ENCODE measurements around the gene NXNL1. TPM values are rescaled to one million over a fixed set of nuclear protein-coding genes. Genes with fewer than 3 reads are reported as not detected.
"Not testable (repeated sequence)": the region's sequence is repeated elsewhere in the genome, so short reads cannot be mapped to it uniquely, and the experiment has no call there.

The NXNL1 gene
- total RNA-seq, 1 donor from 2014 or later, result not detected

DNA sequence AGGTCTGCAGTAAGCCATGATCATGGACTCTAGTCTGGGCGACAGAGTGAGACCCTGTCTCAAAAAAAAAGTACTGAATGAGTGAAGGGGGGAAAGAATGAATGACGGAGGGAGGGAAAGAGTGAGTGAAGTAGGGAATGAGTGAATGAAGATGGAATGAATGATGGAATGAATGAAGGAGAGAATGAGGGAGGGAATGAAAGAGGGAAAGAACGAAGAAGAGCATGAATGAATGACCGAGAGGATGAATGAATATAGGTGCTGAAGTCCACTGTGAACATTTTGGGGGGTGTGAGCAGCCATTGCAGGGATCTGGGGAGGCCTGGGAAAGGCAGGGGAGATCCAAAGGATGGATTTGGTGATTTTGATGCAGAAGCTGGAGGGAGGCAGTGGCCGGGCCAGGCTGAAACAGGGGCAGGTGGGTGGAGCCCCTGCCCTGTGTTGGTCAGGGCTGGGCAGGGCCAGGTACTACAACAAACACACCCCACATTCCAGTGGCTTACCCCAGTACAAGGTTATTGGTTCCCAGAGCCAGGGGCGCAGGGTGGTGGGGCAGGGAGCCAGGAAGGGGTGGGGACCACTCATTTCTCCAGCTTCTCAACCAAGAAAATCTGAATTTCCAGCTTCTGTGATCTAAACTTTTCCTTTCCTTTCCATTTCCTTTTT, 23.9 kb upstream of the NXNL1 start:
- no peak overlapping the region for H3K4me3 ChIP-seq (ENCODE audit: low read depth, low read length)
- DNase-seq (ENCODE audit: low read depth), result no peak
- TF ChIP-seq, protein P1, sequence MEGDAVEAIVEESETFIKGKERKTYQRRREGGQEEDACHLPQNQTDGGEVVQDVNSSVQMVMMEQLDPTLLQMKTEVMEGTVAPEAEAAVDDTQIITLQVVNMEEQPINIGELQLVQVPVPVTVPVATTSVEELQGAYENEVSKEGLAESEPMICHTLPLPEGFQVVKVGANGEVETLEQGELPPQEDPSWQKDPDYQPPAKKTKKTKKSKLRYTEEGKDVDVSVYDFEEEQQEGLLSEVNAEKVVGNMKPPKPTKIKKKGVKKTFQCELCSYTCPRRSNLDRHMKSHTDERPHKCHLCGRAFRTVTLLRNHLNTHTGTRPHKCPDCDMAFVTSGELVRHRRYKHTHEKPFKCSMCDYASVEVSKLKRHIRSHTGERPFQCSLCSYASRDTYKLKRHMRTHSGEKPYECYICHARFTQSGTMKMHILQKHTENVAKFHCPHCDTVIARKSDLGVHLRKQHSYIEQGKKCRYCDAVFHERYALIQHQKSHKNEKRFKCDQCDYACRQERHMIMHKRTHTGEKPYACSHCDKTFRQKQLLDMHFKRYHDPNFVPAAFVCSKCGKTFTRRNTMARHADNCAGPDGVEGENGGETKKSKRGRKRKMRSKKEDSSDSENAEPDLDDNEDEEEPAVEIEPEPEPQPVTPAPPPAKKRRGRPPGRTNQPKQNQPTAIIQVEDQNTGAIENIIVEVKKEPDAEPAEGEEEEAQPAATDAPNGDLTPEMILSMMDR (conservative IDR thresholded peaks at IDR 0.05; ENCODE audit: low read depth, low read length), result no peak

DNA sequence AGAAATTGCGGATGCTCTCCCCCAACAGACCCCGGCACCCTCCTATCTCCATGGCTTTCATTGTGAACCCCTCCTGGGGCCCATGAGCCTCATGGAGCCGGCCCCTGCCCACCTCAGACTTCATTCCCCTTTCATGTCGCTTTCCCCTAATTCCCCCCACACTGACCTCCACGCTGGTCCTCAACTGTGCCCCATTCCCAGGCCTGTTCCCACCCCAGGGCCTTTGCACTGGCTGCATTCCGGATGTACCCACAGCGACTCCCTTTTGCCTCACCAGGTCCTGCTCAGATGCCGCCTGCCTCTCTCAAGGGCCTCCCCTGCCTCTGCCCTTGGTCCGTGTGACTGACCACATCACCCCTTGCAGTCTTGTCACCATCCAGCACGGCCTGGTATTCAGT, 22.9 kb upstream of the NXNL1 start:
- TF ChIP-seq, protein P1 (conservative IDR thresholded peaks at IDR 0.05; ENCODE audit: low read depth, low read length), result no peak
- no peak overlapping the region for H3K4me3 ChIP-seq (ENCODE audit: low read depth, low read length)
- no peak for DNase-seq (ENCODE audit: low read depth)

DNA sequence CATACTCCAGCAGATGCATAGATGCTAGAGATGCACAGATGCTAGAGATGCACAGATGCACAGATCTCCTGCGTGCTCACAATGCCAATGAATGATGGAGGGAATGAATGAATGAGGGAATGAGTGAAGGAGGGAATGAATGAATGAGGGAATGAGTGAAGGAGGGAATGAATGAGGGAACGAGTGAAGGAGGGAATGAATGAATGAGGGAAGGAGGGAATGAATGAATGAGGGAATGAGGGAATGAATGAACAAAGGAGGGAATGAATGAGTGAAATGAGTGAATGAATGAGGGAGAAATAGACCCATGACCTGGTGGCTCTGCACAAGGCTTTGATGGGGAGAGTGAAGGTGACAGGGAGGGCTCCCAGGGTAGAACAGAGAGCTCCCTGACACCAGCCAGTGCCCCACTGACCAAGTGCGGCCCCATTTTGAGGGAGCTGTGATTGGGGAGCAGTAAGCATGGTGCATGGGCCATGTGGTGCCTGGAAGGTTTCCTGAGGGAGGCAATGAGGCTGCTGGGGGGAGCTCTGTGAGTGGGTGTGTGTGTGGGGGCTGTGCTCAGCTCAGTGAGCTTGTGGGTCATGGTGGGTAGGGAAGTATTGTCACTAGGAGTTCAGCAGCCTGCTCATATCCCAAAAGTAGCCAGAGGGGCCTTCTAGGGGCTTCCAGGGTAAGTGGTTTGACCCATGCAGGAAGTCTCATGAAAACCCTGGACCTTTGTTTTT, 22.3 kb upstream of the NXNL1 start:
- TF ChIP-seq, protein P1 (conservative IDR thresholded peaks at IDR 0.05; ENCODE audit: low read depth, low read length), result no peak
- H3K4me3 ChIP-seq (ENCODE audit: low read depth, low read length), result no peak overlapping the region
- no peak for DNase-seq (ENCODE audit: low read depth)

DNA sequence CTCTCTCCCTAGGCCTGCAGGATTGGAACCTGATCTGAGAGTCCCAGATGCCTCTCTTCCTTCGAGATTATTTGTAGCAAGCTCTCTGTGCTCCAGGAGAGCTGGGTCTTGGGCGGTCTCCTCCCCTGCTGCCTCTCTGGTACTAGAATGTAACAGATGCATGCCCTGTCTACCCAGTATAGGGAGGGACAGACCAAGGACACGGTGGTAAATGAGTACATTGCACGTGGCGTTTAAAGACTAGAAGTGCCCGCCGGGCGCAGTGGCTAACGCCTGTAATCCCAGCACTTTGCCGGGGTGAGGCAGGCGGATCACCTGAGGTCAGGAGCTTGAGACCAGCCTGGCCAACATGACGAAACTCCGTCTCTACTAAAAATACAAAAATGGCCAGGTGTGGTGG, 21.3 kb upstream of the NXNL1 start:
- DNase-seq (ENCODE audit: low read depth), result no peak
- no peak overlapping the region for H3K4me3 ChIP-seq (ENCODE audit: low read depth, low read length)
- TF ChIP-seq, protein P1 (conservative IDR thresholded peaks at IDR 0.05; ENCODE audit: low read depth, low read length), result no peak

DNA sequence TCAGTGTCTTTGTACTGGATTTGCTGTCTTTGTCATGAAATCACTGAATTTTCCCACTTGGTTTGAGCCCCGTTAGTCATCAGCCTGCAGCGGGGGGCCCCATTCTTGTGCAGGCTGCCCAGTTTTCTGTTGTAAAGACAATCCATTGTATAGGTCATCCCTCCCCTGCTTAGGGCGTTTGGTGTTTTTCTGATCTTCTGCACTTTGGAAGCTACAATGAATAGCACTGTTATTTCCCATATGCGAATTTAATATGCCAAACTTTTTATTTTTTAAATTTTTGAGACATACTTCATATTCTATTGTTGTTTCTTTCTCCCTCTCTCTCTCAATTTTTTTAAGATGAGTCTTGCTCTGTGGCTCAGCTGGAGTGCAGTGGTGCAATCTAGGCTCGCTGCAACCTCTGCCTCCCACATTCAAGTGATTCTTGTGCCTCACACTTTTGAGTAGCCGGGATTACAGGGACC, 18.6 kb upstream of the NXNL1 start:
- DNase-seq (ENCODE audit: low read depth), result no peak
- TF ChIP-seq, protein P1 (conservative IDR thresholded peaks at IDR 0.05; ENCODE audit: low read depth, low read length), result no peak
- H3K4me3 ChIP-seq (ENCODE audit: low read depth, low read length), result no peak overlapping the region

DNA sequence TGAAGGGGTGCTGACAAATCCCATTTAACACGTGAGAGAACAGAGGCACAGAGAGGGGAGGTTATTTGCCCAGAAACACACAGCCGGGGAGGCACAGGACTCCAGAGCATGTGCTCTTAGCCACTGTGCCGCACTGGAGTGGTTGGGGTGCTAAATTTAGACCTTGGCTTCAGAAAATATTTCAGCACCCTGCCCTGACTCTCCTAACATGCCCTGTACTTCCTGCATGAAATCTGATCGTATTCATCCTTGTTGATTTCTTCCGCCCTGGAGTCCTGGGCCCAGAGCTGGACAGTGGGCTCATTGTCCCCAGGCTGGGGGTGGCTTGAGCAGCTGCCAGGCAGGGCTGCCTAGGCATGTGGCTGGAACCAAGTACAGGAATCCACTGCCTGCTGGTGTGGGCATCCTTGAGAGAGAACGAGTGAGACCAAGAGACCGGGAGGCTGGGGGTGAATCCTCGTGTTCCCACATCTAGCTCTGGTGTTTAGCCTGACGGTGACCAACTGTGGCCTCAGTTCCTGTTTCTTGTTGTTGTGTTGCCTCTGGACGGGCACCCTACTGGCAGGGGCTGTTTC, 14.9 kb upstream of the NXNL1 start:
- TF ChIP-seq, protein P1 (conservative IDR thresholded peaks at IDR 0.05; ENCODE audit: low read depth, low read length), result no peak
- DNase-seq (ENCODE audit: low read depth), result no peak
- no peak overlapping the region for H3K4me3 ChIP-seq (ENCODE audit: low read depth, low read length)

DNA sequence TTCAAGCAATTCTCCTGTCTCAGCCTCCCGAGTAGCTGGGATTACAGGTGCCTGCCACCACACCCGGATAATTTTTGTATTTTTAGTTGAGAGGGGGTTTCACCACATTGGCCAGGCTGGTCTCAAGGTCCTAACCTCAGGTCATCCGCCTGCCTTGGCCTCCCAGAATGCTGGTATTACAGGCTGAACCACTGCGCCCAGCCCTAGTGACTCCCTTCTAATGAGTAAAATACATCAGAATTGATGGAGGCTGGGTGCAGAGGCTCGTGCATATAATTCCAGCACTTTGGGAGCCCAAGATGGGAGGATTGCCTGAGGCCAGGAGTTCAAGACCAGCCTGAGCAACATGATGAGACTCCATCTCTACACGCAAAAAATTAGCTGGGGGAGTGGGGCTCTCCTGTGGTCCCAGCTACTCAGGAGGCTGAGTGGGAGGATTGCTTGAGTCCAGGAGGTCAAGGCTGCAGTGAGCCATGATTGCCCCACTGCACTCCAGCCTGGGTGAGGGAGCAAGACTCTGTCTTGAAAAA, 14.3 kb upstream of the NXNL1 start:
- H3K4me3 ChIP-seq (ENCODE audit: low read depth, low read length); DNase-seq (ENCODE audit: low read depth): not testable (repeated sequence)

All from epithelial cell of proximal tubule (primary cell).